ENCODE data around the gene TRAF4. TPM values are rescaled to one million over a fixed set of nuclear protein-coding genes. Genes with fewer than 3 reads are reported as not detected.

Gene TRAF4
- total RNA-seq, 1 donor, result 47.0 TPM

DNA sequence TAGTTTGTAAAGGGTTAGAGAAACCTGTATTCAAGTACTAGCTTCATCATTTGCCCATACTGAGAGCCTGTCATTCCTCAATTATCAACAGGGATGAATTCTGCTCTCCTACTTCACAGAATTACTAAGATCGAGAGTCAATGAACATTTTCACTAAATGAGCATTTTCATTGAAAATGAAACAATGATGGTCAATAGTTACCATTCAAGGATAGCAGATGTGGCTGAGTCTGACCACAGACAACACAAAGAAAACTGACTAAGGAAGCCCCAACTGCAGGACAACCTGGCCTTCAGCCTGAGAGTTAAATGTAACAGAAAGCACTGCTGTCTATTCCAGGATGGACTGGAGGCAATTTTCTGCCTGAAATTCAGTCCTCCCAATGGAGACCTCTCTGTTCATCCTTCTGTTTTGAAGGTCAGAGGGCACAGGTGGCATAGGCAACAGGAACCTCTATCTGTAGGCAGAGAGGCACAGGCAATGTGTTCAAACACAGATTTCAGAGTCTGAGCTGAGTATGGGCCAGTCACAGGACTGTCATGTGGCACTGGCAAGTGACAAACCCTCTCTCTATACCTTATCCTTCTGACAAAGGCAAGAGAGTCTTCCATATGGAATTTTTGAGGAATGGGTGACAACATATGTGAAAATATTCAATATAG, 19.5 kb downstream of the TRAF4 start:
- Histone ChIP-seq H3K27me3 (ENCODE audit: insufficient read depth, low read length) (no peaks in the 10 kb centered on the region), H3K9me3 (ENCODE audit: low read depth, low read length) (no peaks in the 10 kb centered on the region), H3K4me3 (ENCODE audit: insufficient read depth, low read length) (no peak overlapping the region), H3K27ac (ENCODE audit: low read depth, low read length) (no peak overlapping the region), H2AFZ (ENCODE audit: low read length) (no peak overlapping the region), H3K36me3 (ENCODE audit: insufficient read depth, low read length) (peaks cover 31% of the 10 kb centered on the region), H4K20me1 (ENCODE audit: insufficient read depth, low read length) (peaks cover 31% of the 10 kb centered on the region), H3K79me2 (ENCODE audit: insufficient read depth, low read length) (peaks cover 23% of the 10 kb centered on the region), H3K4me2 (ENCODE audit: insufficient read depth, low read length) (no peak overlapping the region), H3K4me1 (ENCODE audit: insufficient read depth, low read length) (peaks cover 5% of the 10 kb centered on the region)
- peak; percentile 26 for DNase-seq (ENCODE audit: insufficient read length, low spot score, missing footprints)
- no peak for TF ChIP-seq CTCF (IDR thresholded peaks at IDR 0.05; ENCODE audit: extremely low read depth, low read depth, low read length)

DNA sequence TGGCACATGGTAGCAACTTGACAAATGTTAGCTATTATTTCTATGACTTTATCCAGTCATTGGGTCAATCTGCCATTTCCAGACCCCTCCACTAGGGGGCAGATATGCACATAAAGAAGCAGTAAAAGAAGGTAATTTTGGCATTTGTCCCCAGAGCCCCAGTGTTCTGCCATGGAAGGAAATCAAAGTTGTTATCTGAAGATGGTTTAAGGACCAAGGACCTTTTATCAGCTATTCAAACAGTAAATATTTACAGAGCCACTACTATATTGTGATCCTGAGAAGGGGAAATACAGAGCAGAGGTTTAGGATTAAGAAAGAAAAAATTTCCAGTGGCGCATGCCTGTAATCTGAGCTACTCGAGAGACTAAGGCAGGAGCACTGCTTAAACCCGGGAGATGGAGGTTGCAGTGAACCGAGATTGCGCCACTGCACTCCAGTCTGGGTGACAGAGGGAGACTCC, 20.0 kb downstream of the TRAF4 start:
- H3K36me3 ChIP-seq (ENCODE audit: insufficient read depth, low read length), result peaks cover 25% of the 10 kb centered on the region
- H4K20me1 ChIP-seq (ENCODE audit: insufficient read depth, low read length), result peaks cover 31% of the 10 kb centered on the region
- no peaks in the 10 kb centered on the region for H3K9me3 ChIP-seq (ENCODE audit: low read depth, low read length)
- no peak overlapping the region for H2AFZ ChIP-seq (ENCODE audit: low read length)
- H3K27me3 ChIP-seq (ENCODE audit: insufficient read depth, low read length), result no peaks in the 10 kb centered on the region
- H3K79me2 ChIP-seq (ENCODE audit: insufficient read depth, low read length), result peaks cover 26% of the 10 kb centered on the region
- H3K4me1 ChIP-seq (ENCODE audit: insufficient read depth, low read length), result peaks cover 5% of the 10 kb centered on the region
- no peak overlapping the region for H3K27ac ChIP-seq (ENCODE audit: low read depth, low read length)
- TF ChIP-seq CTCF (IDR thresholded peaks at IDR 0.05; ENCODE audit: extremely low read depth, low read depth, low read length), result peak; percentile 92
- no peak overlapping the region for H3K4me2 ChIP-seq (ENCODE audit: insufficient read depth, low read length)
- no peak overlapping the region for H3K4me3 ChIP-seq (ENCODE audit: insufficient read depth, low read length)
- DNase-seq (ENCODE audit: insufficient read length, low spot score, missing footprints), result peak; percentile 81

- Histone ChIP-seq H3K36me3 (ENCODE audit: insufficient read depth, low read length) (peaks cover 14% of the 10 kb centered on the region), H3K27ac (ENCODE audit: low read depth, low read length) (no peak overlapping the region)
These were observed 21.2 kb downstream of the TRAF4 start for GRCh38 chr17:28765038-28765437.

More at GRCh38 chr17:28765038-28765437, 21.2 kb downstream of the TRAF4 start:
- no peak overlapping the region for H3K4me2 ChIP-seq (ENCODE audit: insufficient read depth, low read length)
- no peak for DNase-seq (ENCODE audit: insufficient read length, low spot score, missing footprints)
- peaks cover 30% of the 10 kb centered on the region for H4K20me1 ChIP-seq (ENCODE audit: insufficient read depth, low read length)
- no peak overlapping the region for H3K4me3 ChIP-seq (ENCODE audit: insufficient read depth, low read length)
- no peaks in the 10 kb centered on the region for H3K9me3 ChIP-seq (ENCODE audit: low read depth, low read length)
- peaks cover 33% of the 10 kb centered on the region for H3K79me2 ChIP-seq (ENCODE audit: insufficient read depth, low read length)
- H3K27me3 ChIP-seq (ENCODE audit: insufficient read depth, low read length), result no peaks in the 10 kb centered on the region
- no peak for TF ChIP-seq CTCF (IDR thresholded peaks at IDR 0.05; ENCODE audit: extremely low read depth, low read depth, low read length)
- H2AFZ ChIP-seq (ENCODE audit: low read length), result no peak overlapping the region
- peaks cover 5% of the 10 kb centered on the region for H3K4me1 ChIP-seq (ENCODE audit: insufficient read depth, low read length)
